ENCODE measurements around the gene UQCR10. TPM values are rescaled to one million over a fixed set of nuclear protein-coding genes. Genes with fewer than 3 reads are reported as not detected.

The UQCR10 gene
- polyA plus RNA-seq, 1 donor from 2014 or later = 192 TPM

DNA sequence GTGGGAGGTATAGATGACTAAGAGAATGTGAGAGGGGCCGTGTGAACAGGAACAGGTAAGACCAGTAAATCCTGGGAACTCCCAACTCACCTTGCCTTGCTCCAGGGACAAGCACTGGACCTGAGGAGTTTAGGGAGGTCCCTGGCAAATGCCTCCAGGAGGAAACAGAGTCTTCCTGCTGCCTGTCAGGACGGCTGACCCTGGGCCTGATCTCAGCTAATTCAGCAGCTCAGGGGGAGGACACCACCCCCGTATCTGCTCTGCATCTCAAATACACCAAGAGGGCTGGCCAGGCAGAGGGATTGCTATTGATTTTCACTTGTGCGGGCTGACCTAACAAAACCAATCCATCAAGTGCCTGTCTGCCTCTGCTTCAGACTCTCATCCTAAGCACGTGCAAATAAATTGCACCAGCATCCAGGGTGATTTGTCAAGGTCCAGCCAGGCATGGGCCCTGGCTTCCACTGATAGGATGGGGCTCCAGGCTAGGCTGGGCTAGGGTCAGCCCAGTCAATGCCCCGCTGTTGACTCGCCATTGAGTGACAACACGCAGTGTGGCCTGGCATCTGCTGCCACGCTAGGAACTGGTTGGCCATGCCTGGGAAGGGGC lies 20.3 kb downstream of the UQCR10 start:
- H3K9me2 ChIP-seq (ENCODE audit: insufficient read depth, low read length) = no peaks in the 10 kb centered on the region
- H3K4me2 ChIP-seq (ENCODE audit: low read length) = no peak overlapping the region
- no peak for TF ChIP-seq SMC3 (conservative IDR thresholded peaks at IDR 0.05; ENCODE audit: poor library complexity)
- TF ChIP-seq EZH2 (IDR thresholded peaks at IDR 0.05; ENCODE audit: borderline replicate concordance, insufficient read depth, low read length, poor library complexity, severe bottlenecking) = no peak
- TF ChIP-seq, protein P1, sequence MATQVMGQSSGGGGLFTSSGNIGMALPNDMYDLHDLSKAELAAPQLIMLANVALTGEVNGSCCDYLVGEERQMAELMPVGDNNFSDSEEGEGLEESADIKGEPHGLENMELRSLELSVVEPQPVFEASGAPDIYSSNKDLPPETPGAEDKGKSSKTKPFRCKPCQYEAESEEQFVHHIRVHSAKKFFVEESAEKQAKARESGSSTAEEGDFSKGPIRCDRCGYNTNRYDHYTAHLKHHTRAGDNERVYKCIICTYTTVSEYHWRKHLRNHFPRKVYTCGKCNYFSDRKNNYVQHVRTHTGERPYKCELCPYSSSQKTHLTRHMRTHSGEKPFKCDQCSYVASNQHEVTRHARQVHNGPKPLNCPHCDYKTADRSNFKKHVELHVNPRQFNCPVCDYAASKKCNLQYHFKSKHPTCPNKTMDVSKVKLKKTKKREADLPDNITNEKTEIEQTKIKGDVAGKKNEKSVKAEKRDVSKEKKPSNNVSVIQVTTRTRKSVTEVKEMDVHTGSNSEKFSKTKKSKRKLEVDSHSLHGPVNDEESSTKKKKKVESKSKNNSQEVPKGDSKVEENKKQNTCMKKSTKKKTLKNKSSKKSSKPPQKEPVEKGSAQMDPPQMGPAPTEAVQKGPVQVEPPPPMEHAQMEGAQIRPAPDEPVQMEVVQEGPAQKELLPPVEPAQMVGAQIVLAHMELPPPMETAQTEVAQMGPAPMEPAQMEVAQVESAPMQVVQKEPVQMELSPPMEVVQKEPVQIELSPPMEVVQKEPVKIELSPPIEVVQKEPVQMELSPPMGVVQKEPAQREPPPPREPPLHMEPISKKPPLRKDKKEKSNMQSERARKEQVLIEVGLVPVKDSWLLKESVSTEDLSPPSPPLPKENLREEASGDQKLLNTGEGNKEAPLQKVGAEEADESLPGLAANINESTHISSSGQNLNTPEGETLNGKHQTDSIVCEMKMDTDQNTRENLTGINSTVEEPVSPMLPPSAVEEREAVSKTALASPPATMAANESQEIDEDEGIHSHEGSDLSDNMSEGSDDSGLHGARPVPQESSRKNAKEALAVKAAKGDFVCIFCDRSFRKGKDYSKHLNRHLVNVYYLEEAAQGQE (IDR thresholded peaks at IDR 0.05; ENCODE audit: borderline replicate concordance) = no peak
- no peak for TF ChIP-seq RAD21 (conservative IDR thresholded peaks at IDR 0.05)
- no peak for TF ChIP-seq POLR2AphosphoS5 (IDR thresholded peaks at IDR 0.05)
- no peak for TF ChIP-seq EP300 (conservative IDR thresholded peaks at IDR 0.05; ENCODE audit: poor library complexity, severe bottlenecking)
- TF ChIP-seq, protein P2, sequence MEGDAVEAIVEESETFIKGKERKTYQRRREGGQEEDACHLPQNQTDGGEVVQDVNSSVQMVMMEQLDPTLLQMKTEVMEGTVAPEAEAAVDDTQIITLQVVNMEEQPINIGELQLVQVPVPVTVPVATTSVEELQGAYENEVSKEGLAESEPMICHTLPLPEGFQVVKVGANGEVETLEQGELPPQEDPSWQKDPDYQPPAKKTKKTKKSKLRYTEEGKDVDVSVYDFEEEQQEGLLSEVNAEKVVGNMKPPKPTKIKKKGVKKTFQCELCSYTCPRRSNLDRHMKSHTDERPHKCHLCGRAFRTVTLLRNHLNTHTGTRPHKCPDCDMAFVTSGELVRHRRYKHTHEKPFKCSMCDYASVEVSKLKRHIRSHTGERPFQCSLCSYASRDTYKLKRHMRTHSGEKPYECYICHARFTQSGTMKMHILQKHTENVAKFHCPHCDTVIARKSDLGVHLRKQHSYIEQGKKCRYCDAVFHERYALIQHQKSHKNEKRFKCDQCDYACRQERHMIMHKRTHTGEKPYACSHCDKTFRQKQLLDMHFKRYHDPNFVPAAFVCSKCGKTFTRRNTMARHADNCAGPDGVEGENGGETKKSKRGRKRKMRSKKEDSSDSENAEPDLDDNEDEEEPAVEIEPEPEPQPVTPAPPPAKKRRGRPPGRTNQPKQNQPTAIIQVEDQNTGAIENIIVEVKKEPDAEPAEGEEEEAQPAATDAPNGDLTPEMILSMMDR (IDR thresholded peaks at IDR 0.05; ENCODE audit: poor library complexity, severe bottlenecking) = no peak
- TF ChIP-seq MXI1 (conservative IDR thresholded peaks at IDR 0.05; ENCODE audit: poor library complexity, severe bottlenecking) = no peak
- TF ChIP-seq TAF1 (IDR thresholded peaks at IDR 0.05; ENCODE audit: low read depth) = no peak
- no peaks in the 10 kb centered on the region for H3K79me2 ChIP-seq (replicated peaks; ENCODE audit: insufficient read depth, low read length)
- H2AFZ ChIP-seq (ENCODE audit: low read depth, low read length) = no peak overlapping the region
- H3K27me3 ChIP-seq (ENCODE audit: insufficient read depth, low read depth, low read length) = no peaks in the 10 kb centered on the region
- H3K9ac ChIP-seq (ENCODE audit: low read length) = no peak overlapping the region
- no peaks in the 10 kb centered on the region for H3K9me3 ChIP-seq (ENCODE audit: low read length)
- no peaks in the 10 kb centered on the region for H3F3A ChIP-seq (ENCODE audit: insufficient read depth, low read length, poor library complexity, severe bottlenecking)
- H3K4me3 ChIP-seq (ENCODE audit: low read length) = no peak overlapping the region
- H4K20me1 ChIP-seq (ENCODE audit: insufficient read depth) = no peaks in the 10 kb centered on the region
- H3K36me3 ChIP-seq (ENCODE audit: insufficient read depth, low read length) = peaks cover 8% of the 10 kb centered on the region
- no peak overlapping the region for H3K27ac ChIP-seq (ENCODE audit: low read length)

DNA sequence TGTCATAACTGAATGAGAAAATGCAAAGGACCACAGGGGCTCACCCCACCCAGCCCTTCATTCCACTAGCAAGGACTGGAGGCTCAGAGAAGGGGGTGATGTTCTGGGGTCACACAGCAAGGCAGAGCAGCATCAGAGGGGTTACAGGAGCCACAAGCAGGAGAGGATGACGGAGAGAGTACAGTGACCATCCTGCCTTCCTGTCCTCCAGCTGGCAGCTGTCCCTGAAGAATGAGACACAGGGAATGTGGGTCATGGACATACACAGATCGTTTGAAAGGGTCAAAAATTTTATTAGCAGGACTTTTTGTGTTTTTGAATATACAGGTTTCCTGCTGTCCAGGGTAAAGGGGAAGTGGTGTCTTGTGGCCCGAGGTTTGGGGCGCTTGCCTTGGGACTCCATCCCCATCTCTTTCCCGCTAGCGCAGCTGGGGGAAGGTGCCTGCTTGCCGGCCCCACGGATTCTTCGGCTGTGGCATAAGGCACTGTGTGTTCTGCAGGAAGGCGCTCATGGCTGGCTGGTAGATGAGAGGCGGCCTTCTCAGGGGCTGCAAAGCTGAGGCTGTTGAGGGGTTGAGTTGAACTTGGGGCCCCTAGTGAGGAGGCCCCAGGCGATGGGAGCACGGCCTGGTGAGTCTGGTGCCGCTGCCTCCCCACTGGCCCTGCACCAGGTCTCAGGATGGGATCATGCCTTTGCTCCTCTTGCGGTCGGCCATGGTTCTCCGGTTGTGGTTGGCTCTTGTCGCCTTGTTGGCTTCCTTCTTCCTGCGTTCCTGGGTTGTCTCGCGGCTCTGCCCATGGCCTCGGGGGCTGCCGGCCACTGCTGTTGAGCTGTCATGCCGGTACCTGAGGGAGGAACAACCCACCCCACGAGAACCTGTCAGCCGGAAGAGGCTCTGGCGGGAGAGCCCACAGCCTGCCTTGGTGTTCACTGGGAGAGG lies 21.4 kb downstream of the UQCR10 start:
- Histone ChIP-seq H3K27me3 (ENCODE audit: insufficient read depth, low read depth, low read length) (no peaks in the 10 kb centered on the region), H3F3A (ENCODE audit: insufficient read depth, low read length, poor library complexity, severe bottlenecking) (no peaks in the 10 kb centered on the region), H3K36me3 (ENCODE audit: insufficient read depth, low read length) (peaks cover 8% of the 10 kb centered on the region), H3K9me2 (ENCODE audit: insufficient read depth, low read length) (no peaks in the 10 kb centered on the region), H3K4me2 (ENCODE audit: low read length) (no peak overlapping the region), H3K9me3 (ENCODE audit: low read length) (no peaks in the 10 kb centered on the region), H4K20me1 (ENCODE audit: insufficient read depth) (no peaks in the 10 kb centered on the region), H3K79me2 (replicated peaks; ENCODE audit: insufficient read depth, low read length) (no peaks in the 10 kb centered on the region), H2AFZ (ENCODE audit: low read depth, low read length) (no peak overlapping the region), H3K27ac (ENCODE audit: low read length) (no peak overlapping the region), H3K9ac (ENCODE audit: low read length) (no peak overlapping the region), H3K4me3 (ENCODE audit: low read length) (no peak overlapping the region)
- TF ChIP-seq EZH2 (IDR thresholded peaks at IDR 0.05; ENCODE audit: borderline replicate concordance, insufficient read depth, low read length, poor library complexity, severe bottlenecking) (no peak), EP300 (conservative IDR thresholded peaks at IDR 0.05; ENCODE audit: poor library complexity, severe bottlenecking) (no peak), SMC3 (conservative IDR thresholded peaks at IDR 0.05; ENCODE audit: poor library complexity) (no peak), TAF1 (IDR thresholded peaks at IDR 0.05; ENCODE audit: low read depth) (no peak), MXI1 (conservative IDR thresholded peaks at IDR 0.05; ENCODE audit: poor library complexity, severe bottlenecking) (no peak), POLR2AphosphoS5 (IDR thresholded peaks at IDR 0.05) (no peak), RAD21 (conservative IDR thresholded peaks at IDR 0.05) (no peak)
- TF ChIP-seq, protein P1 (IDR thresholded peaks at IDR 0.05; ENCODE audit: borderline replicate concordance) = no peak
- TF ChIP-seq, protein P2 (IDR thresholded peaks at IDR 0.05; ENCODE audit: poor library complexity, severe bottlenecking) = no peak

Measured in neural cell (in vitro differentiated cells).